Esophagus squamous epithelium (tissue), 4 donors: ENCODE data around the gene EXOSC5.

Experiments used
- CTCF ChIP-seq, 6 experiments: fragments of 450-650 bp in 4 of 6; fragments of 200-600 bp in 2 of 6; sonication (generic) in 2 of 6; IDR thresholded peaks; one replicate each; pipeline ENCODE4 v1.5.1; 2016 to 2019; ENCODE audit warnings: antibody characterized with exemption in 6 of 6, mild to moderate bottlenecking in 4 of 6, moderate library complexity in 4 of 6
- POLR2A ChIP-seq, 4 donors: fragments of 450-650 bp; IDR thresholded peaks; one replicate each; pipeline ENCODE4 v1.6.1; 2017; ENCODE audit warnings: antibody characterized with exemption in 4 of 4, mild to moderate bottlenecking in 4 of 4, moderate library complexity in 3 of 4

GRCh38 chr19:41421973-41422372 lies 24.8 kb upstream of the EXOSC5 start:
- TF ChIP-seq CTCF (IDR thresholded peaks at IDR 0.05): no peak
- no peak for TF ChIP-seq POLR2A (IDR thresholded peaks at IDR 0.05)
